Lower leg skin (tissue), 3 donors: ENCODE data around the gene CADM1.

Source experiments
- CTCF ChIP-seq, 3 donors: fragments of 450-650 bp; IDR thresholded peaks; one replicate each; pipeline ENCODE4 v1.5.1; 2016; ENCODE audit warnings: antibody characterized with exemption in 3 of 3, mild to moderate bottlenecking in 3 of 3, moderate library complexity in 2 of 3
- POLR2A ChIP-seq, 2 donors: fragments of 450-650 bp; IDR thresholded peaks; one replicate each; pipeline ENCODE4 v1.6.1; 2016 to 2017; ENCODE audit warnings: antibody characterized with exemption in 2 of 2, mild to moderate bottlenecking in 1 of 2, moderate library complexity in 1 of 2

GRCh38 chr11:115383431-115383830, 120.8 kb downstream of the CADM1 start:
- TF ChIP-seq CTCF (IDR thresholded peaks at IDR 0.05) (no peak), POLR2A (IDR thresholded peaks at IDR 0.05) (no peak)
